Left ventricle myocardium inferior (tissue), 1 donor: ENCODE measurements around the gene MEGF11. TPM values are rescaled to one million over a fixed set of nuclear protein-coding genes. Genes with fewer than 3 reads are reported as not detected.

Experiments
- DNase-seq: peaks from one replicate; pipeline ENCODE4 v3.0.0-alpha.2; 2020
- H3K27ac ChIP-seq: fragments of 200-600 bp; replicated peaks from 2 replicates; pipeline ENCODE4 v1.8.0; 2021
- H3K27me3 ChIP-seq: fragments of 200-600 bp; 2 replicates; pipeline ENCODE4 v1.8.0; 2021; ENCODE audit warnings: low read depth
- H3K36me3 ChIP-seq: fragments of 200-600 bp; 2 replicates; pipeline ENCODE4 v1.8.0; 2021
- H3K4me1 ChIP-seq: fragments of 200-600 bp; 2 replicates; pipeline ENCODE4 v1.8.0; 2021
- H3K4me3 ChIP-seq: fragments of 200-600 bp; 2 replicates; pipeline ENCODE4 v1.8.0; 2021; ENCODE audit warnings: mild to moderate bottlenecking, moderate library complexity
- H3K9me3 ChIP-seq: fragments of 200-600 bp; replicated peaks from 2 replicates; pipeline ENCODE4 v1.8.0; 2021
- CTCF ChIP-seq: fragments of 200-600 bp; IDR thresholded peaks from 2 replicates; pipeline ENCODE4 v1.8.0; 2021; ENCODE audit warnings: antibody characterized with exemption, mild to moderate bottlenecking, borderline replicate concordance
- intact Hi-C: fragments of 100-400 bp; cut with micrococcal nuclease; formaldehyde crosslinking; loops from one replicate; pipeline ENCODE4 v1.11.0; 2022
- total RNA-seq: library from RNA; stranded (reverse); fragmentation: NEBNext Ultra II Directional; extraction: Animal tissue kit (Norgen Biotek cat#: 25700); gene quantifications from one replicate; pipeline ENCODE4 v1.2.1, GENCODE V29; 2021
- donor health status: DM: no; HTN: yes; CAD: no; lungs with severe emphysema.

MEGF11 gene
- total RNA-seq, 1 donor from 2014 or later = not detected

- H3K27me3 ChIP-seq = no peaks in the 10 kb centered on the region
- no peak overlapping the region for H3K4me3 ChIP-seq
- no peak for TF ChIP-seq CTCF
- peaks cover 5% of the 10 kb centered on the region for H3K36me3 ChIP-seq
- intact Hi-C loops = no loop called here
- no peaks in the 10 kb centered on the region for H3K9me3 ChIP-seq
- DNase-seq = no peak
- H3K27ac ChIP-seq = no peak overlapping the region
- H3K4me1 ChIP-seq = peaks cover 25% of the 10 kb centered on the region
These were observed 332.7 kb downstream of the MEGF11 start for GRCh38 chr15:65920825-65921309.

- H3K4me1 ChIP-seq = peaks cover 25% of the 10 kb centered on the region
- no peaks in the 10 kb centered on the region for H3K27me3 ChIP-seq
- H3K36me3 ChIP-seq = peaks cover 5% of the 10 kb centered on the region
- no peaks in the 10 kb centered on the region for H3K9me3 ChIP-seq
- no peak for DNase-seq
- H3K27ac ChIP-seq = no peak overlapping the region
- intact Hi-C loops = no loop called here
- H3K4me3 ChIP-seq = no peak overlapping the region
- TF ChIP-seq CTCF = no peak
These were observed 333.4 kb downstream of the MEGF11 start for GRCh38 chr15:65920121-65920520.

- Histone ChIP-seq H3K4me1 (peaks cover 25% of the 10 kb centered on the region), H3K36me3 (peaks cover 5% of the 10 kb centered on the region), H3K9me3 (no peaks in the 10 kb centered on the region), H3K4me3 (no peak overlapping the region), H3K27ac (no peak overlapping the region), H3K27me3 (no peaks in the 10 kb centered on the region)
- no peak for TF ChIP-seq CTCF
- intact Hi-C loops = no loop called here
- no peak for DNase-seq
These were observed 334.2 kb downstream of the MEGF11 start for GRCh38 chr15:65919353-65919752.

GRCh38 chr15:65918945-65919344 is 334.6 kb downstream of the MEGF11 start:
- no peak for TF ChIP-seq CTCF
- Histone ChIP-seq H3K9me3 (no peaks in the 10 kb centered on the region), H3K27me3 (no peaks in the 10 kb centered on the region), H3K36me3 (peaks cover 5% of the 10 kb centered on the region), H3K4me3 (no peak overlapping the region), H3K27ac (no peak overlapping the region), H3K4me1 (peaks cover 25% of the 10 kb centered on the region)
- intact Hi-C loops = no loop called here
- DNase-seq = no peak

DNA sequence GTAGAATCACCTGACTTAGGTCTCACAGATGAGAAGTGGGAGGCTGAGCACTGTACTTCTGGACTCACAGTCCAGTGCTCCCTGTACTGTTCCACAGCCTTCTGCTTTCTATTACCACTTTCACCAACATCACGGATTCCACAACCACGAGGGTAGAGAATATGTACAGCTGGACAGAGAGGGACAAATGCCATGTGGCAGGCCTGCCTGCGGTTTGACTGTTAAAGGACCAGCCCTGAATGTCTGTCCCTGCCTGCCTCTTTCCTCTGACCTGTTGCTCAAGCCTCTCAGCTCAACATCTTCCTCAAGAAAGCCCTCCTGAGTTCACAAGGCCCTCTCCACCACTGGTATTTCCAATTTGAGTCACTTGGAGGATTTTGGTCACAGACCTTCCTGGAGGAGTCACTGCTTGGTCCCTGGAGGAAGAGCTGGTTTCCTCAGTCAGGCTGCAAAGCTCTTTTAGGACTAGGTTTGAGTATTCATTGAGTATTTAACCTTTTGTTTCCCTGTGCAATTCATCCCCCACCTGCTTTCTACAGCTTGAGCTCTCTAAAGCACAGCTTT is 335.1 kb downstream of the MEGF11 start:
- DNase-seq = no peak
- Histone ChIP-seq H3K36me3 (peaks cover 5% of the 10 kb centered on the region), H3K9me3 (no peaks in the 10 kb centered on the region), H3K4me1 (peaks cover 25% of the 10 kb centered on the region), H3K27ac (no peak overlapping the region), H3K4me3 (no peak overlapping the region), H3K27me3 (no peaks in the 10 kb centered on the region)
- no peak for TF ChIP-seq CTCF
- intact Hi-C loops = no loop called here
